Stimulated activated naive CD8-positive, alpha-beta T cell treated with anti-CD3 and anti-CD28 coated beads, Interleukin-15, Interleukin-2, amounts not matched to agents 100 ng/mL and 50 ng/mL, for 24 hours (primary cell): ENCODE measurements around the gene UBASH3B.
"Not testable (repeated sequence)": the region's sequence is repeated elsewhere in the genome, so short reads cannot be mapped to it uniquely, and the experiment has no call there.

Experiments used
- H3K27ac Mint-ChIP-seq: one replicate; pipeline ENCODE4 v1.8.0; 2021; ENCODE audit warnings: mild to moderate bottlenecking, mixed read lengths
- H3K27me3 Mint-ChIP-seq: one replicate; pipeline ENCODE4 v1.8.0; 2021; ENCODE audit warnings: mixed read lengths
- H3K36me3 Mint-ChIP-seq: one replicate; pipeline ENCODE4 v1.8.0; 2021; ENCODE audit warnings: low read depth, mixed read lengths
- H3K4me1 Mint-ChIP-seq: one replicate; pipeline ENCODE4 v1.8.0; 2021; ENCODE audit warnings: low read depth, mixed read lengths
- H3K4me3 Mint-ChIP-seq: one replicate; pipeline ENCODE4 v1.8.0; 2021; ENCODE audit warnings: mild to moderate bottlenecking, mixed read lengths
- H3K9me3 Mint-ChIP-seq: one replicate; pipeline ENCODE4 v1.8.0; 2021; ENCODE audit warnings: mixed read lengths

Gene UBASH3B

GRCh38 chr11:122863154-122863553, 207.6 kb downstream of the UBASH3B start:
- Mint-ChIP-seq H3K27ac (peak overlapping the region; percentile 68), H3K36me3 (peaks cover 68% of the 10 kb centered on the region), H3K4me1 (peaks cover 19% of the 10 kb centered on the region)
- not testable (repeated sequence) for H3K4me3 Mint-ChIP-seq, H3K9me3 Mint-ChIP-seq, H3K27me3 Mint-ChIP-seq

- H3K4me1 Mint-ChIP-seq, result peaks cover 13% of the 10 kb centered on the region
- no peaks in the 10 kb centered on the region for H3K27me3 Mint-ChIP-seq
- peaks cover 66% of the 10 kb centered on the region for H3K36me3 Mint-ChIP-seq
- no peak overlapping the region for H3K4me3 Mint-ChIP-seq
- no peak overlapping the region for H3K27ac Mint-ChIP-seq
- H3K9me3 Mint-ChIP-seq, result no peaks in the 10 kb centered on the region
These were observed 208.3 kb downstream of the UBASH3B start for GRCh38 chr11:122863704-122864326.
